GM18873 (cell line): Measurements from ENCODE around the gene LRRC7.

ENCODE experiments used
- ATAC-seq: cut with Tn5 transposase; IDR thresholded peaks from one replicate; pipeline ENCODE4 v1.9.1; 2021; ENCODE audit warnings: mild to moderate bottlenecking, moderate library complexity, moderate number of reproducible peaks; ENCODE audit not compliant: unreplicated experiment, low FRiP score

The LRRC7 gene

GRCh38 chr1:69752831-69753230 lies 185.1 kb downstream of the LRRC7 start:
- no peak for ATAC-seq

DNA sequence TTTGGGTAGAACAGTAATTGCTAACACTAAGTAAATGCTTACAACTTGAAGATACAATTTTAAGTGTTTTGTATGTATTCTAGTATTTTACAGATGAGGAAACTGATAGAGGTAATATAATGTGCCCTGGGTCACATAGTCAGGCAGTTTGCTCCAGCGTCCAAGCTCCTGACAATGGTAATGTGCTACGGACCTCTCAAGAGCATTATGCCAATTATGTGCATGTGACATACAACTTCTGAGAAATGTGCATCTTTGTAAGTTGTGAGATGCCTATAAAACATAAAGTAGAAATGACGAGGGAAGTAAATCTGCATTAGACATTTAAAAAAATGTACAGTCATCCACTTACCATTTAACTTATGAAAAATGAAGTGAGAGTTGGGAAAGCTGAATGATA lies 186.8 kb downstream of the LRRC7 start:
- no peak for ATAC-seq

DNA sequence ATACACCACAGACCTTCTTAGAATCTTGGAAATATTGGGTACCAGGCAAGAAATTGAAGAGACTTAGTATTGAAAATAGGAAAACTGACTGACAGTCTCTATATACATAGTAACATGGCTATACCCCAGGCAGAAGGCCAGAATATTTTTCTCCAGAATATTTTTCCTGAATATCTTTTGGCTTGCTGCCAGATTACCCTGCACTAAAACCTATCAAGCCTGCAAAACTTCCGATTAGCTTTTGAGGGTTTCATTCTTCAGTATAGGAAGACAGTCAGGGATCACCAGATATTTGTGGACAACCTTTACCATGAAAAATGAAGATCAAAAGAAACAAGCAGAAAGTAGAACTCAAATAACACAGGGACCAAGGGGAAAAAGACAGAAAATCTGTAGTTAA lies 187.9 kb downstream of the LRRC7 start:
- no peak for ATAC-seq

DNA sequence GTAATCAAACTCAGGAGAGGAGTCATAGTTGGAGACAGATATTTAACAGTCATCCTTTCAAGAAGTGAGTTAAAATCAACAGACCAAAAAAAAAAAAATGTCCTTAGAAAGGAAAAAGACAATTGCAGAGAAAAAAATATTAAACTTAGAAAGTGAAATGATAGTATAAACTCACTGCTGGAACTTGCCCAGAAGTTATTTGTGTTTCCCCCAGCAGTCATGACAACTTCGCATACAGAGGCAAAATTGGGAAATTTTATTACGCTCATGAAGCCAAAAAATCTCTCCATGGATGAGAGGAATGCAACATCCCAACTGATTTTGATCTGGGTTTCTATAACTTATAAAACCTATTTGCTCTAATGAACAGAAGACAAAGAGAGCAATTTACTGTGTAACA lies 198.2 kb downstream of the LRRC7 start:
- ATAC-seq: no peak

GRCh38 chr1:69766431-69767180 lies 198.9 kb downstream of the LRRC7 start:
- no peak for ATAC-seq

DNA sequence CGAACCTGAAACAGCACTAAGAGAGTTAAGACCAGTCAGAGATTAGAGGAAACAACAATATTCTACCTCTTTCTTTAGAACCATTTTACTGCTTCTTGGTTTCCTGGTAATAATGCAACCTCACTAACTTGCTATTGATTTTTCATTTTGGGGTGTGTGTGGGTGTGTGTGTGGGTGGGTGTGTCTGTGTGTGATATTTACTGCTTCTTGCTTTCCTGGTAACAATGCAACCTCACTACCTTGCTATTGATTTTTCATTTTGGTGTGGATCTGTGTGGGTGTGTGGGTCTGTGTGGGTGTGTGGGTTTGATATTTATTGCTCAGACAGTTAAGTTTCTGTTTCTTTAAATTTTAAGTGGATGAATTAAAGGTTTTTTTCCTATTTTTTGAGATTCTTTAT lies 208.8 kb downstream of the LRRC7 start:
- ATAC-seq: no peak

- no peak for ATAC-seq
Observed at GRCh38 chr1:69777423-69777822, 209.7 kb downstream of the LRRC7 start.

- no peak for ATAC-seq
Observed at GRCh38 chr1:69777971-69778370, 210.2 kb downstream of the LRRC7 start.

GRCh38 chr1:69787151-69787550 lies 219.4 kb downstream of the LRRC7 start:
- no peak for ATAC-seq

DNA sequence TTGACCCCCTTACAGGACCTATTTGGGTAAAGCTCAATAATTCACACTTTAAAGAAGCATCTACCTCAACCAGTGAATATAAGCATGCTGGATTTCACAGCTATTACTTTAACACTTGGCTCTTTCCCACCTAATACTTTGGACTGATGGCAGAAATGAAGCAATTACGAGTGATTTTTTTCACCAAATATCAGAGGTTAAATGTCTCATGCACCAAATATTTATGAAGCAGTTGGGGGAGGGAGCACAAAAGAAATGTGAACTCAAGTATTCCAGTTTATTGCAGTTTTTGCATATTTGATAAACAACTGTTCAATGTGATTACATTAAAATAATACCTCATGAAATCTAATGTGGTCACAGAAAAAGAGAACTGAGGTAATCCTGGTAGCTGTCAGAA lies 223.6 kb downstream of the LRRC7 start:
- no peak for ATAC-seq

DNA sequence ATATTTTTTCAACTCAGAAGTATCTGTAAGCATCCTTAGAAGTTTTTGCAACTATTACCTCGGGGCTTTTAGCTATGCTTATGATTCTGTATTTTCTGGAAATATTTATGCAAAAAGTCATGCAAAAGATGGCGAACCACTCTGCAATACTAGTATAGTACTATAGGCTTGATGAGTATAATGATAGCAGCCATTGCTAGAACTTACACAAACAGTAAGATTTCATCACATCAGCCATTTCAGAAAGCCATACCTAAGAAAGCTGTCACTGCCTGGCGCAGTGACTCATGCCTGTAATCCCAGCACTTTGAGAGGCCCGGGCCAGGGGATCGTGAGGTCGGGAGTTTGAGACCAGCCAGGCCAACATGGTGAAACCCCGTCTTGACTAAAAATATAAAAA lies 227.1 kb downstream of the LRRC7 start:
- no peak for ATAC-seq

DNA sequence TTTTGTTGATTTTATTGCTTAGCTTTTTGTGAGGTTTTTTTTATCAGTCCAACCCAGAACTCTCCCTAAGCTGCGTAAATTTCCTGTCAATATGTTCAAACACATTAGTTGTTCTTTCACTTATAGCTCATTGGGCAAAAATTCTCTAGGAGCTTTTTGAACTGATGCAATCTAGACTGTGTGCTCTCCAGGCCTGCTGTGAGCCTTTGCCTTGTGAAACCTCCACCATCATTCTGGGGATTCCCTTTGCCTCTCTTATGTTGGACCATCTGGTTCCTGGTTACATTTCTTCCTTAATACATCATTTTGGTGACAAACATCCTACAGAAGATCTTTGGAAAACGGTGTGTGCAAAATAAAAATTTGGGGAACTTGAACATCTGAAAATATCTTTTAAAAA lies 247.2 kb downstream of the LRRC7 start:
- ATAC-seq: no peak

DNA sequence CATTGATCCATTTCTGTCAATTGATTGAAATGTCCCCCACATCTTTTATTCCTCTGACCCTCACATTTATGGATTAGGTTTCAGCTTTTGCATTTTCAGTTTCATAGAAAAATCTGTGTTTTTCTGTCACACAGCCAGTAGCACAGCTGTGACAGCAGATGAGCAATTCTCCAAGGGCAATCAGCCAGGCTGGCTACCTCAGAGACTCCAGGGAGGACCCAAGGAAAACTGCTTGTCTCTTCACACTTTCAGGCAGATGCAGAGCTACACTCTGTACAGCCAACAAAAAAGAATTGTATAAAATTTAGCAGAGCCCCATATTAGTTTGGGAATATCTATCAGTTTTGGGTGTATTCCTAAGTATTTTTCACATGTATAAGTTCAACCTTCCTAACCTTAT lies 257.2 kb downstream of the LRRC7 start:
- ATAC-seq: no peak

GRCh38 chr1:69827732-69828131 lies 260.0 kb downstream of the LRRC7 start:
- no peak for ATAC-seq

DNA sequence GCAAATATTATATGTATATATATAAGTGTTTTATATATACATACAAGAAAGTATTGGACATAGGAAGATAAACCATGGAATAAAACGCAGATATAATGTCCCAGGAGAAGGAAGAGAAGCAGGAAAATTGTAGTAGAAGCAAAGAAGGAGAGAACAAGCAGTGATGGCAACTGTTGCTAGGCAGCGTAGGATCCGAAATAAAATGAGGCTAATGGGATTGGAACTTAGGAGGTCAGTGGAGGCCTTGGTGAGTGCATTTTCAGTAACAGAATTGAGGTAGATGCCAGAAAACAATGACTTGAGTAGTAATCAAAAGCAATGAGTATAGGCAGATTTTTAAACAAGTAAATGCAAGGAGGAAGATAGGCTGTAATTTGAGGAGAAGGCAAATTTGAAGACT lies 265.8 kb downstream of the LRRC7 start:
- no peak for ATAC-seq

GRCh38 chr1:69834336-69834735 lies 266.6 kb downstream of the LRRC7 start:
- ATAC-seq: no peak

DNA sequence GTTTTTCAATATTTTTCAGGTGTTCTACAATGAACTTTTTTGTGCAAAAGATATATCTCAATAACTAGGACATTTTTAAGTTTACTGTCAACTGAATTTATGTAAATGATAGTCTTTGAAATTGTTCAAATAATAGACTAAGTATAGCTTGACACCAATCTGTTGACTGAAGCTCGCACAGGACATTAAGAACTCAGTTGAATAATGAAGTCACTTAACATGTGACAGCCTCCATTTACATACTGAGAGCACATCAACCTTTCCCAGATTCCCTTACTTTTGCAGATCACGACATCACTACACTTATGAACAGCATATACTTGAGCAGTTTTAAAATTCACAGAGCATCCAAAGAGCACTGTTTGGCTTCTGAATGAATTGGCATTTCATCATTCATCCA lies 268.2 kb downstream of the LRRC7 start:
- ATAC-seq: no peak

- ATAC-seq: no peak
Observed at GRCh38 chr1:69836971-69837636, 269.4 kb downstream of the LRRC7 start.

DNA sequence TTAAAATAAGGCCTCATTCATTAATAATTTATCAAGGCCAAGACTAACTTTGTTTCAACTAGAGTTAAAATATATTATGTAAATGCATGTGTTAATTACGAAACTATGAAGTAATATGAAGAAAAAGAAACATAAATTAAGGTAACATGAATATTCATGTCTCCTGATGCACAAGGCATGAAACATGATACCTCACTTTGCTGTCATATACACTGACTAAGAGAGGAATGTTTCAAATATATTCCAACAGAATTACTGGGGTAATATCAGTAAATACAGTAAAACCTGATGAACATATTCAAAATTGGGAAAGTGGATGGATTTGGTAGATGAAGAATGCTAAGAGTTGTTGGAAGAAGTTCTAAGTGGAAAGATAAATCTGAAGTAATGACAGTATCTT lies 274.6 kb downstream of the LRRC7 start:
- ATAC-seq: no peak

DNA sequence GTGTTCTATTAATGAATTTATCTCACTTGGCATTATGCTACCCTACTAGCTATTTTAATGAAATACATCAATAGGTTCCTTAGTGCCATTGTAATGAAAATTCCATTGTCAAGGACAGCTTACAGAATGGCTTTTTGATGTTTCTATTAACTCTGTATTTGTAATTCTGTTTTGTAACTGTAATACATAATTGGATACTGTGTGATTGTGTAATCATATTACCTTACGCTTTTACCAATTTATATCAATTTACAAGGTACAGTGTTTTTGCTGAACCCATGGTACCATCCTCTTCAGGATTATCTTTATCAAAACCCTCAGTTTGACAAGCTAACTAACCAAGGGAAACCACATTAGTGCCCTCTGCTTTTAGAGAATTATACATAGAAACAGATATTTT lies 277.9 kb downstream of the LRRC7 start:
- ATAC-seq: no peak

GRCh38 chr1:69846267-69846666 lies 278.5 kb downstream of the LRRC7 start:
- ATAC-seq: no peak

- ATAC-seq: no peak
Observed at GRCh38 chr1:69847670-69848069, 279.9 kb downstream of the LRRC7 start.
